Epithelial cell of proximal tubule (primary cell): ENCODE measurements around the gene UGT1A9. TPM values are rescaled to one million over a fixed set of nuclear protein-coding genes. Genes with fewer than 3 reads are reported as not detected.
A peak's percentile ranks its signal among the peaks of the same experiment; 100 is the strongest.
"Not testable (repeated sequence)": the region's sequence is repeated elsewhere in the genome, so short reads cannot be mapped to it uniquely, and the experiment has no call there.

Experiments used
- DNase-seq: peaks from one replicate; pipeline ENCODE4 v3.0.0-alpha.2; 2011; ENCODE audit warnings: low read depth
- H3K4me3 ChIP-seq: 2 replicates; pipeline ENCODE4 v1.5.1; 2011; ENCODE audit warnings: low read depth, mild to moderate bottlenecking, low read length
- CTCF ChIP-seq: conservative IDR thresholded peaks from 2 replicates; pipeline ENCODE4 v1.5.1; 2012; ENCODE audit warnings: low read depth, mild to moderate bottlenecking, low read length
- total RNA-seq: library from RNA; depleted of rRNA; stranded (reverse); fragments of >200 nt; gene quantifications from 2 replicates; pipeline ENCODE4 v1.2.3, GENCODE V29; 2015

The UGT1A9 gene
- total RNA-seq, 1 donor from 2014 or later = not detected

- TF ChIP-seq CTCF = no peak
- no peak for DNase-seq
These were observed 27.8 kb downstream of the UGT1A9 start for GRCh38 chr2:233699424-233700027.

GRCh38 chr2:233700028-233700635 lies 28.4 kb downstream of the UGT1A9 start:
- TF ChIP-seq CTCF = no peak
- no peak overlapping the region for H3K4me3 ChIP-seq
- peak; percentile 92 for DNase-seq

More at GRCh38 chr2:233699424-233700027, 27.8 kb downstream of the UGT1A9 start:
- no peak overlapping the region for H3K4me3 ChIP-seq

GRCh38 chr2:233700842-233701241 lies 29.1 kb downstream of the UGT1A9 start:
- H3K4me3 ChIP-seq, DNase-seq: not testable (repeated sequence)

GRCh38 chr2:233702238-233702637 lies 30.5 kb downstream of the UGT1A9 start:
- no peak for TF ChIP-seq CTCF
- no peak overlapping the region for H3K4me3 ChIP-seq
- DNase-seq = no peak

GRCh38 chr2:233705911-233706506 lies 34.3 kb downstream of the UGT1A9 start:
- TF ChIP-seq CTCF = no peak
- no peak overlapping the region for H3K4me3 ChIP-seq
- DNase-seq = no peak

- no peak overlapping the region for H3K4me3 ChIP-seq
- DNase-seq = no peak
- TF ChIP-seq CTCF = no peak
These were observed 35.0 kb downstream of the UGT1A9 start for GRCh38 chr2:233706720-233707119.

GRCh38 chr2:233707940-233708644 lies 36.4 kb downstream of the UGT1A9 start:
- H3K4me3 ChIP-seq = no peak overlapping the region
- DNase-seq = no peak

More at GRCh38 chr2:233707940-233708644, 36.4 kb downstream of the UGT1A9 start:
- TF ChIP-seq CTCF = no peak
